Endothelial cell of umbilical vein (primary cell): ENCODE data around the gene FBXO9. TPM values are rescaled to one million over a fixed set of nuclear protein-coding genes. Genes with fewer than 3 reads are reported as not detected.
"Not testable (repeated sequence)": the region's sequence is repeated elsewhere in the genome, so short reads cannot be mapped to it uniquely, and the experiment has no call there.

Experiments used
- BruUV-seq: library from RNA; stranded (reverse); fragments of 400-500 nt; replicated peaks from 2 replicates; lab custom pipeline; 2021; lab: Mats Ljungman, UMichigan
- CTCF ChIA-PET: fragments of 300-600, 350-600 bp; sonication (Branson Sonifier 250); formaldehyde crosslinking; loops from one replicate; lab custom pipeline; 2021; ENCODE audit warnings: antibody characterized with exemption, inconsistent platforms; lab: Charles Lee
- POLR2A ChIA-PET: fragments of 300-600, 350-600 bp; sonication (Branson Sonifier 250); formaldehyde crosslinking; loops from one replicate; lab custom pipeline; 2021; ENCODE audit warnings: antibody characterized with exemption, inconsistent platforms; lab: Charles Lee
- DNase-seq: peaks from one replicate; pipeline ENCODE4 v3.0.0-alpha.2; 2011; ENCODE audit warnings: low read depth, low spot score
- FAIRE-seq: peaks from 2 replicates; lab custom pipeline; 2011; peaks lifted over from hg19 to GRCh38; lab: Jason Lieb, UNC
- H2AFZ ChIP-seq: 2 replicates; pipeline ENCODE4 v1.6.0; 2012; ENCODE audit warnings: low read depth, low read length, control low read depth, inconsistent platforms
- H3K27ac ChIP-seq: 2 replicates; pipeline ENCODE4 v1.5.1; 2011; ENCODE audit warnings: low read depth, mild to moderate bottlenecking, control low read depth, low read length, moderate library complexity; ENCODE audit not compliant: insufficient read depth
- H3K27me3 ChIP-seq, 2 experiments: 2 replicates each; pipeline versions ENCODE4 v1.6.0 to v1.6.1; 2011; ENCODE audit warnings: low read length in 2 of 2, mixed read lengths in 1 of 2; ENCODE audit not compliant: control insufficient read depth in 2 of 2, insufficient read depth in 2 of 2
- H3K36me3 ChIP-seq, 2 experiments: 2 replicates in 1 of 2; 3 replicates in 1 of 2; pipeline ENCODE4 v1.5.1; 2011; ENCODE audit warnings: low read length in 2 of 2, mild to moderate bottlenecking in 1 of 2, moderate library complexity in 1 of 2; ENCODE audit not compliant: control insufficient read depth in 2 of 2, insufficient read depth in 2 of 2; ENCODE audit errors: extremely low read depth in 1 of 2
- H3K4me1 ChIP-seq: 3 replicates; pipeline ENCODE4 v1.5.1; 2011; ENCODE audit warnings: mild to moderate bottlenecking, low read length; ENCODE audit not compliant: control insufficient read depth, insufficient read depth; ENCODE audit errors: extremely low read depth
- H3K4me2 ChIP-seq: 2 replicates; pipeline ENCODE4 v1.6.1; 2011; ENCODE audit warnings: low read length, control low read depth, mixed read lengths; ENCODE audit not compliant: insufficient read depth
- H3K4me3 ChIP-seq, 3 experiments: fragments of 200-600 bp in 1 of 3; sonication (generic), shearing (Covaris generic) in 1 of 3; replicated peaks in 1 of 3; 2 replicates each; pipeline ENCODE4 v1.5.1; 2011 to 2016; ENCODE audit warnings: control low read depth in 3 of 3, low read length in 3 of 3, mild to moderate bottlenecking in 2 of 3, inconsistent platforms in 1 of 3, low read depth in 1 of 3, moderate library complexity in 1 of 3; ENCODE audit not compliant: insufficient read depth in 1 of 3
- H3K79me2 ChIP-seq: 2 replicates; pipeline ENCODE4 v1.6.0; 2012; ENCODE audit warnings: low read length, inconsistent platforms; ENCODE audit not compliant: control insufficient read depth, insufficient read depth
- H3K9ac ChIP-seq: replicated peaks from 2 replicates; pipeline ENCODE3; 2011; ENCODE audit warnings: low read length, control low read depth; ENCODE audit not compliant: insufficient read depth; ENCODE audit errors: extremely low read depth
- H3K9me1 ChIP-seq: replicated peaks from 3 replicates; pipeline ENCODE4 v1.6.0; 2011; ENCODE audit warnings: mild to moderate bottlenecking, low read length; ENCODE audit not compliant: control insufficient read depth, insufficient read depth; ENCODE audit errors: extremely low read depth
- H3K9me3 ChIP-seq: replicated peaks from 2 replicates; pipeline ENCODE4 v1.5.1; 2012; ENCODE audit warnings: low read length, inconsistent platforms; ENCODE audit not compliant: control insufficient read depth, insufficient read depth
- H4K20me1 ChIP-seq: replicated peaks from 2 replicates; pipeline ENCODE3; 2011; ENCODE audit warnings: mild to moderate bottlenecking, low read length; ENCODE audit not compliant: control insufficient read depth, insufficient read depth; ENCODE audit errors: extremely low read depth
- CTCF ChIP-seq, 2 donors: IDR thresholded peaks; 1 replicate in 1 of 2; 2 replicates in 1 of 2; pipeline ENCODE4 v1.5.1; 2011; ENCODE audit warnings: low read length in 2 of 2, mild to moderate bottlenecking in 2 of 2, moderate library complexity in 2 of 2, control low read depth in 1 of 2, inconsistent platforms in 1 of 2, low read depth in 1 of 2; ENCODE audit not compliant: insufficient read depth in 1 of 2; ENCODE audit errors: extremely low read depth in 1 of 2
- EZH2 ChIP-seq: IDR thresholded peaks from 2 replicates; pipeline ENCODE4 v1.6.1; 2012; ENCODE audit warnings: borderline replicate concordance, low read depth, mild to moderate bottlenecking, moderate library complexity, low read length, inconsistent platforms; ENCODE audit not compliant: severe bottlenecking
- FOS ChIP-seq: IDR thresholded peaks from 2 replicates; pipeline ENCODE4 v1.6.1; 2011; ENCODE audit warnings: mild to moderate bottlenecking, low read length, moderate library complexity, borderline replicate concordance; ENCODE audit not compliant: insufficient read depth
- GATA2 ChIP-seq: IDR thresholded peaks from 2 replicates; pipeline ENCODE4 v1.7.0; 2011; ENCODE audit warnings: low read depth, mild to moderate bottlenecking, moderate library complexity, mixed read lengths, low read length; ENCODE audit not compliant: insufficient read length, insufficient read depth
- JUN ChIP-seq: IDR thresholded peaks from 2 replicates; pipeline ENCODE4 v1.6.1; 2011; ENCODE audit warnings: borderline replicate concordance, low read depth; ENCODE audit not compliant: insufficient read length, insufficient read depth
- MAX ChIP-seq: IDR thresholded peaks from 2 replicates; pipeline ENCODE4 v1.6.1; 2011; ENCODE audit not compliant: insufficient read depth, insufficient read length
- MYC ChIP-seq: IDR thresholded peaks from one replicate; pipeline ENCODE4 v1.6.1; 2011; ENCODE audit warnings: mild to moderate bottlenecking, low read depth, low read length
- POLR2A ChIP-seq: IDR thresholded peaks from 2 replicates; pipeline ENCODE4 v1.6.1; 2012; ENCODE audit warnings: low read depth, mild to moderate bottlenecking, control low read depth, low read length
- POLR2AphosphoS5 ChIP-seq: IDR thresholded peaks from 2 replicates; pipeline ENCODE4 v1.6.1; 2012; ENCODE audit warnings: low read depth, mild to moderate bottlenecking, control low read depth, low read length, moderate library complexity; ENCODE audit not compliant: insufficient read depth
- dilution Hi-C: fragments of 300-500 bp; cut with MboI; formaldehyde crosslinking; loops from one replicate; pipeline ENCODE4 v1.15.0; 2019; ENCODE audit warnings: low sequenced_read_pairs; ENCODE audit not compliant: extremely low pct_ligation_motif_present
- intact Hi-C: fragments of 100-400 bp; cut with micrococcal nuclease; formaldehyde crosslinking; loops from one replicate; pipeline ENCODE4 v1.10.0; 2022
- polyA plus RNA-seq, 4 experiments: library from polyadenylated mRNA; depleted of rRNA in 3 of 4; stranded (reverse) in 3 of 4; unstranded in 1 of 4; fragments of >200 nt; gene quantifications; 2 replicates each; pipeline versions ENCODE4 v1.2.1 to v1.2.3, GENCODE V29; 2011 to 2012; ENCODE audit warnings: missing spikeins in 1 of 4
- total RNA-seq: library from RNA; stranded (reverse); gene quantifications from 2 replicates; pipeline ENCODE4 v1.2.3, GENCODE V29; 2021

The FBXO9 gene
- total and polyA plus RNA-seq, 2 donors (not counting 3 experiments of a cell fraction or from before 2014, with no cell fraction given) = 48.1 to 58.9 TPM

GRCh38 chr6:53062169-53062539, 3.0 kb upstream of the FBXO9 start:
- peak overlapping the region; percentile 85 for H3K9ac ChIP-seq
- peak overlapping the region; percentile 81 for H2AFZ ChIP-seq
- peak overlapping the region; percentile 79 for H3K4me2 ChIP-seq
- dilution Hi-C loops = no loop called here
- DNase-seq (no peak), FAIRE-seq (no peak)
- H3K9me1 ChIP-seq = no peaks in the 10 kb centered on the region
- H3K79me2 ChIP-seq = peaks cover 24% of the 10 kb centered on the region
- ChIA-PET POLR2A (no interaction called here), CTCF (no interaction called here)
- intact Hi-C loops = no loop called here
- no peak overlapping the region for H3K27ac ChIP-seq
- peaks cover 20% of the 10 kb centered on the region for H3K4me1 ChIP-seq
- BruUV-seq = no TSS peak
- no peaks in the 10 kb centered on the region for H3K9me3 ChIP-seq
- no peaks in the 10 kb centered on the region for H3K27me3 ChIP-seq
- peak overlapping the region in 2 of 3 experiments; percentile 65 to 88 for H3K4me3 ChIP-seq
- H4K20me1 ChIP-seq = no peaks in the 10 kb centered on the region
- no peak for TF ChIP-seq MAX
- no peak for TF ChIP-seq MYC
- TF ChIP-seq EZH2 = no peak
- TF ChIP-seq FOS = no peak
- TF ChIP-seq CTCF (IDR thresholded peaks at IDR 0.05; ENCODE audit: extremely low read depth in 1 of 2, insufficient read depth in 1 of 2, low read depth in 1 of 2, low read length in 2 of 2) = no peak
- TF ChIP-seq JUN = no peak
- TF ChIP-seq GATA2 = no peak
- TF ChIP-seq POLR2AphosphoS5 = no peak
- TF ChIP-seq POLR2A = no peak
- no peaks in the 10 kb centered on the region for H3K36me3 ChIP-seq

GRCh38 chr6:53064255-53064654, 949 bp upstream of the FBXO9 start:
- H3K9ac ChIP-seq, POLR2A ChIA-PET, H3K27me3 ChIP-seq, H2AFZ ChIP-seq, H3K9me3 ChIP-seq, FAIRE-seq, H3K4me2 ChIP-seq, dilution Hi-C loops, H3K27ac ChIP-seq, H3K4me3 ChIP-seq, BruUV-seq, H4K20me1 ChIP-seq, H3K36me3 ChIP-seq, H3K9me1 ChIP-seq, intact Hi-C loops, CTCF ChIA-PET, DNase-seq: not testable (repeated sequence)
- Histone ChIP-seq H3K79me2 (peaks cover 20% of the 10 kb centered on the region), H3K4me1 (peaks cover 20% of the 10 kb centered on the region)
